Sigmoid colon (tissue), 7 donors: ENCODE results near the gene ACVR1. TPM values are rescaled to one million over a fixed set of nuclear protein-coding genes. Genes with fewer than 3 reads are reported as not detected.

Experiments used
- DNase-seq: peaks from one replicate; pipeline ENCODE4 v3.0.0-alpha.2; 2019
- H3K27ac ChIP-seq, 4 donors: fragments of 200-600 bp; sonication (generic); one replicate each; pipeline ENCODE4 v1.5.1; 2016 to 2019; ENCODE audit warnings: mild to moderate bottlenecking in 1 of 4
- H3K27me3 ChIP-seq, 3 donors: fragments of 200-600 bp; sonication (generic); one replicate each; pipeline ENCODE4 v1.5.1; 2019; ENCODE audit warnings: mild to moderate bottlenecking in 1 of 3
- H3K36me3 ChIP-seq, 4 donors: fragments of 200-600 bp; sonication (generic); one replicate each; pipeline ENCODE4 v1.5.1; 2016 to 2019
- H3K4me1 ChIP-seq, 4 donors: fragments of 200-600 bp; sonication (generic); one replicate each; pipeline ENCODE4 v1.5.1; 2017 to 2019
- H3K4me3 ChIP-seq, 4 donors: fragments of 200-600 bp; sonication (generic); one replicate each; pipeline ENCODE4 v1.5.1; 2017 to 2019; ENCODE audit warnings: mild to moderate bottlenecking in 2 of 4, moderate library complexity in 1 of 4
- H3K9me3 ChIP-seq, 4 donors: fragments of 200-600 bp in 3 of 4; sonication (generic) in 3 of 4; one replicate each; pipeline versions ENCODE4 v1.5.1 to v1.6.1; 2013 to 2019
- CTCF ChIP-seq, 4 experiments: fragments of 450-650 bp in 3 of 4; fragments of 200-600 bp in 1 of 4; IDR thresholded peaks; one replicate each; pipeline ENCODE4 v1.5.1; 2016 to 2019; ENCODE audit warnings: antibody characterized with exemption in 4 of 4, mild to moderate bottlenecking in 3 of 4, moderate library complexity in 2 of 4
- EP300 ChIP-seq, 4 donors: sonication (generic); formaldehyde crosslinking; IDR thresholded peaks; one replicate each; pipeline ENCODE4 v1.6.1; 2017; ENCODE audit warnings: antibody characterized with exemption in 4 of 4
- POLR2A ChIP-seq, 2 donors: fragments of 450-650 bp; IDR thresholded peaks; one replicate each; pipeline ENCODE4 v1.6.1; 2016; ENCODE audit warnings: antibody characterized with exemption in 2 of 2, mild to moderate bottlenecking in 2 of 2, moderate library complexity in 2 of 2
- POLR2AphosphoS5 ChIP-seq, 4 donors: sonication (generic); formaldehyde crosslinking; IDR thresholded peaks; one replicate each; pipeline ENCODE4 v1.6.1; 2017; ENCODE audit warnings: antibody characterized with exemption in 4 of 4
- WGBS, 2 donors: extraction: QIAGEN DNeasy Blood & Tissue Kit; methylation state at CpG; one replicate each; pipeline ENCODE4 v1.1.7; 2013; 5-methylcytosine and 5-hydroxymethylcytosine counted together
- intact Hi-C: fragments of 100-400 bp; cut with DNase I; formaldehyde crosslinking; loops from one replicate; pipeline ENCODE4 v1.15.1; 2023
- polyA plus RNA-seq, 3 donors: library from polyadenylated mRNA; stranded (reverse); fragments of 200-250 nt; gene quantifications; one replicate each; pipeline ENCODE4 v1.2.3, GENCODE V29; 2013
- total RNA-seq, 4 donors: library from RNA; depleted of rRNA; stranded (reverse); fragments of >200 nt; gene quantifications; one replicate each; pipeline ENCODE4 v1.1.0, GENCODE V29; 2016
- donor health status: healthy with polysubstance abuse.
- donor health status: Bipolar disorder and iron deficiency.
- donor health status: healthy.

The ACVR1 gene
- total and polyA plus RNA-seq, 7 donors = 2.3 to 36.0 (median 20.0) TPM

GRCh38 chr2:157779794-157780193 is 96.3 kb downstream of the ACVR1 start:
- WGBS, 2 donors = 41 to 70% methylated on average over 2 of the region's 2 CpGs
- peaks cover 0 to 46% (median 6%) of the 10 kb centered on the region in 4 donors for H3K36me3 ChIP-seq
- no peak overlapping the region for H3K4me3 ChIP-seq
- DNase-seq = no peak
- H3K9me3 ChIP-seq = no peaks in the 10 kb centered on the region
- no peak overlapping the region for H3K27ac ChIP-seq
- no peak for TF ChIP-seq EP300 (IDR thresholded peaks at IDR 0.05)
- TF ChIP-seq POLR2A (IDR thresholded peaks at IDR 0.05) = no peak
- peaks cover 0 to 31% (median 19%) of the 10 kb centered on the region in 4 donors for H3K4me1 ChIP-seq
- intact Hi-C loops = loop anchor here (2.0 to 5.0 kb wide), 2 partner anchors 98 to 231 kb away; partner anchors contain the start of gene ACVR1
- H3K27me3 ChIP-seq = no peaks in the 10 kb centered on the region

- 68 to 76% methylated on average over 4 of the region's 4 CpGs for WGBS, 2 donors
- Histone ChIP-seq H3K36me3 (peaks cover 0 to 64% (median 15%) of the 10 kb centered on the region in 4 donors), H3K27ac (no peak overlapping the region), H3K27me3 (no peaks in the 10 kb centered on the region), H3K4me3 (no peak overlapping the region), H3K4me1 (peaks cover 0 to 11% (median 8%) of the 10 kb centered on the region in 4 donors), H3K9me3 (no peaks in the 10 kb centered on the region)
- intact Hi-C loops = no loop called here
- no peak for TF ChIP-seq POLR2AphosphoS5 (IDR thresholded peaks at IDR 0.05)
- peak; percentile 32 to 61 (median 46) for TF ChIP-seq CTCF (IDR thresholded peaks at IDR 0.05)
- DNase-seq = no peak
Observed at GRCh38 chr2:157777427-157777826, 98.7 kb downstream of the ACVR1 start.

DNA sequence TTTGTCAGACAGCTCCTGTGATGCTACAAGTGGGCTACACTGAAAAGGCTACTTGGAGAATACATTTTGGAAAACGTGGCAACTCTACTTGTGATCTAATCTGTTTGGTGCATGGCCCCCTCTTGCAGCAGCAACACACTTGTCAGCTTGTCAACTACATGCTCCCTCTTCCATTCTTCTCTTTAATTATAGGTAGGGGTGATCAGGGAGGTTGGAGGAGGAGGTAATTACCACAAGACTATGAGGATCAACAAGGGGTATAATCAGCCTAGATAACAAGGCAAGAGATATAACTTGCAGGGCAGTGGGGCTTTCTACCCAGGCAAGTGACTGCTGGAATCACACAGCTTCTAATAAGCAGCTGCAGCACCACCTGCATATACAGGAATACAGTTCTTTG is 104.9 kb downstream of the ACVR1 start:
- Histone ChIP-seq H3K4me3 (no peak overlapping the region), H3K27me3 (no peaks in the 10 kb centered on the region), H3K36me3 (peaks cover 10 to 82% (median 18%) of the 10 kb centered on the region in 4 donors), H3K9me3 (no peaks in the 10 kb centered on the region), H3K27ac (no peak overlapping the region), H3K4me1 (no peaks in the 10 kb centered on the region)
- WGBS, 2 donors = 83 to 84% methylated on average over 1 of the region's 1 CpG
- TF ChIP-seq CTCF (IDR thresholded peaks at IDR 0.05) (no peak), POLR2AphosphoS5 (IDR thresholded peaks at IDR 0.05) (no peak), POLR2A (IDR thresholded peaks at IDR 0.05) (no peak), EP300 (IDR thresholded peaks at IDR 0.05) (no peak)
- no peak for DNase-seq
- intact Hi-C loops = no loop called here

- DNase-seq = no peak
- TF ChIP-seq EP300 (IDR thresholded peaks at IDR 0.05) (no peak), POLR2A (IDR thresholded peaks at IDR 0.05) (no peak), POLR2AphosphoS5 (IDR thresholded peaks at IDR 0.05) (no peak), CTCF (IDR thresholded peaks at IDR 0.05) (no peak)
- H3K4me1 ChIP-seq = no peaks in the 10 kb centered on the region
- no peaks in the 10 kb centered on the region for H3K9me3 ChIP-seq
- intact Hi-C loops = no loop called here
- H3K27ac ChIP-seq = no peak overlapping the region
- H3K36me3 ChIP-seq = peaks cover 21 to 82% (median 27%) of the 10 kb centered on the region in 4 donors
- no peak overlapping the region for H3K4me3 ChIP-seq
- no peaks in the 10 kb centered on the region for H3K27me3 ChIP-seq
- WGBS, 2 donors = 86 to 92% methylated on average over 2 of the region's 2 CpGs
Observed at GRCh38 chr2:157769856-157770255, 106.3 kb downstream of the ACVR1 start.

- intact Hi-C loops = no loop called here
- WGBS, 2 donors = 93 to 94% methylated on average over 14 of the region's 14 CpGs
- no peak for DNase-seq
- Histone ChIP-seq H3K9me3 (no peaks in the 10 kb centered on the region), H3K36me3 (peaks cover 15 to 87% (median 18%) of the 10 kb centered on the region in 4 donors), H3K4me3 (no peak overlapping the region), H3K27me3 (no peaks in the 10 kb centered on the region), H3K4me1 (no peaks in the 10 kb centered on the region), H3K27ac (no peak overlapping the region)
- no peak for TF ChIP-seq EP300 (IDR thresholded peaks at IDR 0.05)
- no peak for TF ChIP-seq CTCF (IDR thresholded peaks at IDR 0.05)
- TF ChIP-seq POLR2A (IDR thresholded peaks at IDR 0.05) = no peak
- TF ChIP-seq POLR2AphosphoS5 (IDR thresholded peaks at IDR 0.05) = no peak
Observed at GRCh38 chr2:157764386-157764785, 111.7 kb downstream of the ACVR1 start.
